PC-3 (cell line): ENCODE data around the gene RER1. TPM values are rescaled to one million over a fixed set of nuclear protein-coding genes. Genes with fewer than 3 reads are reported as not detected.

Experiments
- ATAC-seq: fragments of 200-7000 bp; cut with Tn5 transposase; 2 replicates; pipeline ENCODE4 v1.9.1; 2020; ENCODE audit warnings: mild to moderate bottlenecking, moderate library complexity
- Bru-seq: library from RNA; stranded (reverse); fragments of 400-500 nt; gene quantifications from one replicate; lab custom pipeline; 2021; lab: Mats Ljungman, UMichigan
- BruChase-seq, 2 experiments: library from RNA; stranded (reverse); fragments of 400-500 nt; gene quantifications; one replicate each; lab custom pipeline; 2021; lab: Mats Ljungman, UMichigan
- BruUV-seq: library from RNA; stranded (reverse); fragments of 400-500 nt; replicated peaks from 2 replicates; lab custom pipeline; 2021; lab: Mats Ljungman, UMichigan
- CTCF ChIA-PET: fragments of 300-600 bp; sonication (Branson Sonifier 250); formaldehyde crosslinking; loops from one replicate; lab custom pipeline; 2022; ENCODE audit warnings: antibody characterized with exemption; lab: Charles Lee
- POLR2A ChIA-PET: fragments of 300-600 bp; sonication (Branson Sonifier 250); formaldehyde crosslinking; loops from one replicate; lab custom pipeline; 2022; ENCODE audit warnings: antibody characterized with exemption; ENCODE audit not compliant: unreplicated experiment; lab: Charles Lee
- DNase-seq: peaks from one replicate; pipeline ENCODE4 v3.0.0-alpha.2; 2015
- H2AFZ ChIP-seq: fragments of 300-600 bp; sonication (generic); 2 replicates; pipeline ENCODE4 v1.6.0; 2016; ENCODE audit warnings: antibody characterized with exemption, low read length
- H3F3A ChIP-seq: fragments of 300-600 bp; sonication (generic); one replicate; pipeline ENCODE4 v1.6.0; 2017; ENCODE audit warnings: antibody characterized with exemption, low read length, control low read depth, mild to moderate bottlenecking; ENCODE audit not compliant: unreplicated experiment
- H3K27ac ChIP-seq: fragments of 300-600 bp; sonication (generic); 2 replicates; pipeline ENCODE4 v1.5.1; 2016; ENCODE audit warnings: mild to moderate bottlenecking, low read length
- H3K27me3 ChIP-seq: fragments of 300-600 bp; sonication (generic); 2 replicates; pipeline ENCODE4 v1.6.1; 2016; ENCODE audit warnings: low read length, mixed read lengths
- H3K36me3 ChIP-seq: fragments of 300-600 bp; sonication (generic); 2 replicates; pipeline ENCODE4 v1.6.1; 2016; ENCODE audit warnings: low read depth, mixed run types, low read length, mixed read lengths
- H3K4me1 ChIP-seq: fragments of 300-600 bp; sonication (generic); 2 replicates; pipeline ENCODE4 v1.5.1; 2016; ENCODE audit warnings: low read length; ENCODE audit not compliant: insufficient read depth
- H3K4me2 ChIP-seq: fragments of 300-600 bp; sonication (generic); 2 replicates; pipeline ENCODE4 v1.6.0; 2016; ENCODE audit warnings: low read length
- H3K4me3 ChIP-seq: fragments of 300-600 bp; sonication (generic); 2 replicates; pipeline ENCODE4 v1.5.1; 2016; ENCODE audit warnings: mild to moderate bottlenecking, low read length, mixed read lengths
- H3K79me2 ChIP-seq: fragments of 300-600 bp; sonication (generic); 2 replicates; pipeline ENCODE4 v1.6.1; 2017; ENCODE audit warnings: low read length, mixed read lengths
- H3K9ac ChIP-seq: fragments of 300-600 bp; sonication (generic); 2 replicates; pipeline ENCODE4 v1.6.0; 2016; ENCODE audit warnings: mild to moderate bottlenecking, low read length
- H3K9me2 ChIP-seq: fragments of 300-600 bp; sonication (generic); replicated peaks from 2 replicates; pipeline ENCODE4 v1.6.1; 2016; ENCODE audit warnings: mixed run types, low read length, mixed read lengths
- H3K9me3 ChIP-seq: fragments of 300-600 bp; sonication (generic); 2 replicates; pipeline ENCODE4 v1.6.1; 2016; ENCODE audit warnings: low read length, mixed read lengths
- H4K20me1 ChIP-seq: fragments of 300-600 bp; sonication (generic); 2 replicates; pipeline ENCODE4 v1.6.1; 2016; ENCODE audit warnings: low read length, mixed read lengths
- CTCF ChIP-seq: fragments of 300-600 bp; sonication (generic); conservative IDR thresholded peaks from 2 replicates; pipeline ENCODE4 v1.5.1; 2017; ENCODE audit warnings: antibody characterized with exemption, low read depth, mild to moderate bottlenecking, low read length
- EZH2 ChIP-seq: fragments of 300-600 bp; sonication (generic); IDR thresholded peaks from one replicate; pipeline ENCODE4 v1.6.1; 2017; ENCODE audit warnings: antibody characterized with exemption, mild to moderate bottlenecking, low read length; ENCODE audit not compliant: unreplicated experiment
- EZH2phosphoT487 ChIP-seq: fragments of 300-600 bp; sonication (generic); IDR thresholded peaks from 2 replicates; pipeline ENCODE4 v1.6.1; 2018; ENCODE audit warnings: mild to moderate bottlenecking, antibody characterized with exemption, low read length, borderline replicate concordance
- intact Hi-C: fragments of 100-400 bp; cut with micrococcal nuclease; formaldehyde crosslinking; loops from 2 replicates; pipeline ENCODE4 v1.9.0; 2023
- long read RNA-seq: library from polyadenylated mRNA; unstranded; transcript quantifications from one replicate; pipeline ENCODE4 v2.0.0, GENCODE V29; 2021; ENCODE audit not compliant: unreplicated experiment
- total RNA-seq: library from RNA; depleted of rRNA; stranded (reverse); fragments of >200 nt; gene quantifications from 2 replicates; pipeline ENCODE4 v1.2.3, GENCODE V29; 2014; rRNA removed

Gene RER1, protein sequence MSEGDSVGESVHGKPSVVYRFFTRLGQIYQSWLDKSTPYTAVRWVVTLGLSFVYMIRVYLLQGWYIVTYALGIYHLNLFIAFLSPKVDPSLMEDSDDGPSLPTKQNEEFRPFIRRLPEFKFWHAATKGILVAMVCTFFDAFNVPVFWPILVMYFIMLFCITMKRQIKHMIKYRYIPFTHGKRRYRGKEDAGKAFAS
- total RNA-seq (160 TPM in 2 replicates), Bru-seq, nascent RNA (percentile 94 among the genes with signal in this experiment), BruChase-seq, experiment 1, labeled RNA remaining after a 6-hour chase (percentile 97 among the genes with signal in this experiment), BruChase-seq, experiment 2, labeled RNA remaining after a 2-hour chase (percentile 98 among the genes with signal in this experiment)
- long read RNA-seq, transcript RER1-209 (7 exons, 3,044 nt), result major isoform, 536 of 1,029 reads
- long read RNA-seq, transcript RER1-202 (7 exons, 1,404 nt), result minor isoform, 9 of 1,029 reads
- long read RNA-seq, transcript RER1-207 (6 exons, 2,469 nt), result minor isoform, 33 of 1,029 reads
- long read RNA-seq, partial matches to known transcripts, result 70 of 1,029 reads
- long read RNA-seq, other reads (novel, unspliced or antisense), result 379 of 1,029 reads

DNA sequence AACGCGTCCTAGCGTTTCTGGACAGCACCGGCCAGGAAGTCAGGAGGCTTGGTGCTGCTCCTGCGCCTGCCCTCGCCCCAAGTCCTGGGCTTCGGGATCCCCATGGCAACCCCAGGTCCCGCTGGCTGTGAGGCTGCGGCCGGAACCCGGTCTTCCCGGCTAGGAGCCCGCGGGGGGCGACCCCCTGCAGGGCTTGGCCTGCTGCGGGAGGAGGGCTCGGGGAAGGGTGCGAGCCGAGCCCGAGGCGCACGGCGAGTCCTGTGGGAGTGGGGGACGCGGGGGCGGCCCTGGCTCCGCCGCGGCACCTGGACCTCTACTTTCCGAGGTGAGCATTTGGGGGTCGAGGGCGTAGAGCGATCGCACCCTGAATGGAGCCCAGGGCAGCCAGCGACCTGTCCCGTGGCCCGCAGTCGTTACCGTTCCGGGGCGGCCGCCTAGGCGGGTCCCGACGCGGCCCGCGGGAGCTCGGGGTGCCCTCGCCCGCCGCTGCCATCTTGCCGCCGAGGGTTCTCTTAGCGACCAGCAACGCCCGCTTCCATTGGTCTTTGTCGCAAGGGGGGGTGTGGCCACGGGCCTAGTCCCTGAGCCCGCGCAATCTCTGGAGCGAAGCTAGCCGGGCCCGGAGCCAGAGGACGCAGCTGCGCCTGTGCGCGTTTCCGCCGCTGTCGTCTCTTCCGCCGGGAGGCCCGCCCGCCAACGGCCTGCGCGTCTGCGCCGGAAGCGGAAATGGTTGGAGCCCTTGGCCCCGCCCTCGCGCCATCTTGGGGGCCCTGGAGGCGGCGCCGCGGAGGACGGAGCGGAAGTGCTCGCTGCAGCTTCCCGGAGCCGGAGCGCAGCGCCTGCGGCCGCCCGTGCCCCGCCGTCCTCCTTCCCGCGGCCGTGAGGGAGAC, at the start of gene RER1, which contains the start of gene MORN1:
Gene RER1, plus strand, starts transcription at position 801 of the 890 bp plus-strand sequence. CDS start 3,950 bp downstream, outside the sequence.
Gene MORN1, minus strand, starts transcription at position 514 of the 890 bp plus-strand sequence. Its CDS starts 21 bp downstream, at position 493.
- Histone ChIP-seq H4K20me1 (peaks cover 13% of the 10 kb centered on the region), H3K27ac (peak within 1 kb of the TSS; percentile 38), H3K9me3 (no peaks in the 10 kb centered on the region), H3K9ac (peak within 1 kb of the TSS; percentile 96), H3K79me2 (peaks cover 63% of the 10 kb centered on the region), H3K4me3 (peak within 1 kb of the TSS; percentile 93), H2AFZ (peak within 1 kb of the TSS; percentile 86), H3K4me1 (peaks cover 22% of the 10 kb centered on the region), H3K9me2 (no peaks in the 10 kb centered on the region), H3K27me3 (no peaks in the 10 kb centered on the region), H3K4me2 (peak within 1 kb of the TSS; percentile 97), H3F3A (no peaks in the 10 kb centered on the region), H3K36me3 (peaks cover 33% of the 10 kb centered on the region; the same call in 1 of the 2 replicates)
- ChIA-PET CTCF (interaction anchor here (0.6 to 1.2 kb wide), 7 partner anchors 9 to 448 kb away, joined by 3 to 10 read pairs (median 6); partner anchors contain the start of genes FAAP20 and PEX10), POLR2A (interaction anchor here (0.5 to 1.5 kb wide), 8 partner anchors 9 to 887 kb away, joined by 3 to 25 read pairs (median 4); no protein-coding TSS in a partner anchor)
- intact Hi-C loops, result loop anchor here (1.0 kb wide), 1 partner anchor 21 kb away; the partner anchor contains the start of gene PEX10
- peak; percentile 100 for DNase-seq
- TF ChIP-seq EZH2, result no peak
- no peak for TF ChIP-seq CTCF
- TF ChIP-seq EZH2phosphoT487, result no peak
- peak; percentile 94 for ATAC-seq
- BruUV-seq, result no TSS peak

- no peak overlapping the region for H3K4me3 ChIP-seq
- ATAC-seq (no peak), DNase-seq (no peak)
- no peak overlapping the region for H2AFZ ChIP-seq
- intact Hi-C loops, result no loop called here
- H4K20me1 ChIP-seq, result no peaks in the 10 kb centered on the region
- H3K9me3 ChIP-seq, result no peaks in the 10 kb centered on the region
- H3K27ac ChIP-seq, result no peak overlapping the region
- ChIA-PET POLR2A (no interaction called here), CTCF (no interaction called here)
- no peaks in the 10 kb centered on the region for H3F3A ChIP-seq
- H3K9ac ChIP-seq, result no peak overlapping the region
- no peak overlapping the region for H3K4me2 ChIP-seq
- H3K79me2 ChIP-seq, result no peaks in the 10 kb centered on the region
- no peaks in the 10 kb centered on the region for H3K9me2 ChIP-seq
- H3K36me3 ChIP-seq, result no peaks in the 10 kb centered on the region
- BruUV-seq, result no TSS peak
- H3K4me1 ChIP-seq, result no peaks in the 10 kb centered on the region
- no peak for TF ChIP-seq EZH2phosphoT487
- no peak for TF ChIP-seq CTCF
- TF ChIP-seq EZH2, result no peak
- H3K27me3 ChIP-seq, result no peaks in the 10 kb centered on the region
Measured at GRCh38 chr1:2342384-2343022, 49.1 kb upstream of the RER1 start.
